Progenitor cell of endocrine pancreas (in vitro differentiated cells): ENCODE measurements around the gene TMEM39A. TPM values are rescaled to one million over a fixed set of nuclear protein-coding genes. Genes with fewer than 3 reads are reported as not detected.

Source experiments
- DNase-seq: peaks from one replicate; pipeline ENCODE4 v3.0.0; 2021; ENCODE audit warnings: low spot score; ENCODE audit not compliant: unreplicated experiment
- H3K27ac Mint-ChIP-seq: 2 replicates; pipeline ENCODE4 v1.8.0; 2021; ENCODE audit warnings: mild to moderate bottlenecking, moderate library complexity, mixed read lengths
- H3K27me3 Mint-ChIP-seq: 2 replicates; pipeline ENCODE4 v1.8.0; 2021; ENCODE audit warnings: mixed read lengths
- H3K36me3 Mint-ChIP-seq: 2 replicates; pipeline ENCODE4 v1.8.0; 2022; ENCODE audit warnings: mixed read lengths; ENCODE audit not compliant: insufficient read depth
- H3K4me1 Mint-ChIP-seq: 2 replicates; pipeline ENCODE4 v1.8.0; 2021; ENCODE audit warnings: low read depth, mixed read lengths
- H3K4me3 Mint-ChIP-seq: 2 replicates; pipeline ENCODE4 v1.8.0; 2021; ENCODE audit warnings: low read depth, mild to moderate bottlenecking, moderate library complexity, mixed read lengths
- H3K9me3 Mint-ChIP-seq: 2 replicates; pipeline ENCODE4 v1.8.0; 2021; ENCODE audit warnings: low read depth, mixed read lengths
- total RNA-seq: library from RNA; stranded (reverse); gene quantifications from 2 replicates; pipeline ENCODE4 v1.2.1, GENCODE V29; 2021
- TF ChIP-seq, protein P1 (sequence below): fragments of 200-600 bp; sonication (generic); IDR thresholded peaks from one replicate; pipeline ENCODE4 v1.5.0; 2021; ENCODE audit warnings: antibody characterized with exemption, mild to moderate bottlenecking; ENCODE audit not compliant: unreplicated experiment

Gene TMEM39A
- total RNA-seq, 1 donor from 2014 or later: 51.6 TPM

DNA sequence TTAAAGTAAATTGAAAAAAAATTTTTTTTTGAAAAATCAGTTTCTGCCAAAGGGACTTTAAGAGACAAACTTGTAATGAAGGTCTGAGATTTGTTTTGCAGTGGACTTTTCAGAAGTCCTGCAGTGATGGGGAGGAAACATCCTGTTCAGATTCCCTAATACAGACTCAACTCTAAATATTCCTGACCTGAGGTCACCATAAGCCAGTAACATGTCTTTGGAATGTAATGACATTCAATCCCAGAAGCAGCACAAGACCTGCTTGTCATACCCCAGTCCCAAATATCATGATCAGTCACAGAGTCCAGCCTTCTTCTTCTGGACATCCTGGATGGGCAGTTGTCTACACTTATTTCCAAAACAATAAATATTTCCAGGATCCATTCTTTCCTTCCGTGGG lies 53.6 kb downstream of the TMEM39A start:
- no peak overlapping the region for H3K4me3 Mint-ChIP-seq
- no peaks in the 10 kb centered on the region for H3K9me3 Mint-ChIP-seq
- H3K27ac Mint-ChIP-seq: no peak overlapping the region
- no peak for DNase-seq
- H3K4me1 Mint-ChIP-seq: no peaks in the 10 kb centered on the region
- H3K27me3 Mint-ChIP-seq: no peaks in the 10 kb centered on the region
- TF ChIP-seq, protein P1, sequence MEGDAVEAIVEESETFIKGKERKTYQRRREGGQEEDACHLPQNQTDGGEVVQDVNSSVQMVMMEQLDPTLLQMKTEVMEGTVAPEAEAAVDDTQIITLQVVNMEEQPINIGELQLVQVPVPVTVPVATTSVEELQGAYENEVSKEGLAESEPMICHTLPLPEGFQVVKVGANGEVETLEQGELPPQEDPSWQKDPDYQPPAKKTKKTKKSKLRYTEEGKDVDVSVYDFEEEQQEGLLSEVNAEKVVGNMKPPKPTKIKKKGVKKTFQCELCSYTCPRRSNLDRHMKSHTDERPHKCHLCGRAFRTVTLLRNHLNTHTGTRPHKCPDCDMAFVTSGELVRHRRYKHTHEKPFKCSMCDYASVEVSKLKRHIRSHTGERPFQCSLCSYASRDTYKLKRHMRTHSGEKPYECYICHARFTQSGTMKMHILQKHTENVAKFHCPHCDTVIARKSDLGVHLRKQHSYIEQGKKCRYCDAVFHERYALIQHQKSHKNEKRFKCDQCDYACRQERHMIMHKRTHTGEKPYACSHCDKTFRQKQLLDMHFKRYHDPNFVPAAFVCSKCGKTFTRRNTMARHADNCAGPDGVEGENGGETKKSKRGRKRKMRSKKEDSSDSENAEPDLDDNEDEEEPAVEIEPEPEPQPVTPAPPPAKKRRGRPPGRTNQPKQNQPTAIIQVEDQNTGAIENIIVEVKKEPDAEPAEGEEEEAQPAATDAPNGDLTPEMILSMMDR: no peak
- no peaks in the 10 kb centered on the region for H3K36me3 Mint-ChIP-seq

DNA sequence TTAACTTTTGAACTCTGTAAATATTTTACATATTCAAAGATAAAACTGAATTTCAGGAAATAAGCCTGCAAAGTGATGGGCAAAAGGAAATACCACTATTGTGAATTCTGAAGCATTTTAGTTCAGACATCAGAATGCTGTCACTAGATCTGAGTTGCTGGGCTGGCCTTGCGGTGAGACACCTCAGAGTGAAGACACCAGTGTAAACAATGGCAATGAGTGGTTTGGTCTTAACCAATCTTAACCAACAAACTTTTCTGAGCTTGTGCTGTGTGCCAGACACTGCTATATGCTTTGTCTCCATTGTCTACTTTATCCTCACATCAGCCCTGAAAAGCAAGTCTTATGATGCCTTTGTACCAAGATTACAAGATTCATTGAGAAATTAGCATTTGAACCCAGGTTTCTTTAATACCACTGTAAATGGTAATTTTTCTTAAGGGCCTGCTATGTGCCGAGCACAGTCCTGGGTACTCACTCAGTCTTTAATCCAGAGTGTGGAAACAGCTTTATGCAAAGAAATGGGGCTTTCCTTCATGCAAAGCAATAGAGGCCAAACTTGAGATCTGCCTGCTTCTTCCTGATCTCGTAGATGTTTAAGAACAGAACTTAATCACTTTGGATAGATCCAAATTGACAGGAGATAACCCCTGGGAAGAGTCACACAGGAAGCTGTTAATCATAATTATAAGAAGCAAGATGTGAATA lies 55.0 kb downstream of the TMEM39A start:
- DNase-seq: no peak
- H3K4me3 Mint-ChIP-seq: no peak overlapping the region
- H3K4me1 Mint-ChIP-seq: no peaks in the 10 kb centered on the region
- H3K36me3 Mint-ChIP-seq: no peaks in the 10 kb centered on the region
- TF ChIP-seq, protein P1: no peak
- H3K27me3 Mint-ChIP-seq: no peaks in the 10 kb centered on the region
- no peak overlapping the region for H3K27ac Mint-ChIP-seq
- no peaks in the 10 kb centered on the region for H3K9me3 Mint-ChIP-seq

DNA sequence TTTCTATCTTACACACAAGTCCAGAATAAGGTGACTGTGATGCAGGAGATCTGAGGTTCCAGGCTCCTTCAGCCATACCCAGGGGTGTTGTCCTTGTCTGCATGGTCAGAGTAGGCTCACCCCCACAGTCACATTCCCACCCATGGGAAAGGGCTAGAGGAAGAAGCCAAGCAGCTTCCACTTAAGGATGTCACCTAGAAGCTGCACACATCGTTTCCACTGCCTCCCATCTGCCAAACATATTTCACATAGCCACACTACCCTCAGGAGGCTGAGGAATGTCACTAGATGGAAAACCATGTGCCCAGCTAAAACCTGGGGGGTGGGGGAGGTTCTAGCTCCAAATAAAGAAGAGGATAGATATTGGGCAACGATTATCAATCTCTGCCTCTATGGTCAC lies 58.1 kb downstream of the TMEM39A start:
- Mint-ChIP-seq H3K36me3 (no peaks in the 10 kb centered on the region), H3K4me3 (no peak overlapping the region), H3K27ac (no peak overlapping the region), H3K27me3 (no peaks in the 10 kb centered on the region), H3K4me1 (no peaks in the 10 kb centered on the region), H3K9me3 (no peaks in the 10 kb centered on the region)
- no peak for DNase-seq
- TF ChIP-seq, protein P1: no peak

DNA sequence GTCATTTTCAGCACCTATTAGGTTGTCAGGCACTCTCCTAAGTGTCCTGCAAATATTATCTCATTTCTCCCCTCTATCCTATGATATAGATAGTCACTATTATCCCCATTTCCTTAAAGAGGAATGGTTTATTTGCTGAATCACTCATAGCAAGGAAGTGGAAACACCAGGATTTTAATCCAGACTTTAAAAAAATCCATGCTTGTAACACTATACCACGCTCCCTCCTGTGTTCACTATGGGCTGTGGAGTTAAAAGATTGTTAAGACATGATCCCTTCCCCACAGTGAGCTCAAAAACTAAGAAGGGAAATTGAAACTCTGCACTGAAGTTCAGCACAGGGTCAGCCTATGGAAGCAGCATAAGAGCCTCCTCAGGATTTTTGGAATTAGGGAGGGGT lies 60.2 kb downstream of the TMEM39A start:
- Mint-ChIP-seq H3K9me3 (no peaks in the 10 kb centered on the region), H3K27me3 (no peaks in the 10 kb centered on the region), H3K36me3 (no peaks in the 10 kb centered on the region), H3K4me1 (no peaks in the 10 kb centered on the region), H3K4me3 (no peak overlapping the region), H3K27ac (no peak overlapping the region)
- TF ChIP-seq, protein P1: no peak
- DNase-seq: no peak

DNA sequence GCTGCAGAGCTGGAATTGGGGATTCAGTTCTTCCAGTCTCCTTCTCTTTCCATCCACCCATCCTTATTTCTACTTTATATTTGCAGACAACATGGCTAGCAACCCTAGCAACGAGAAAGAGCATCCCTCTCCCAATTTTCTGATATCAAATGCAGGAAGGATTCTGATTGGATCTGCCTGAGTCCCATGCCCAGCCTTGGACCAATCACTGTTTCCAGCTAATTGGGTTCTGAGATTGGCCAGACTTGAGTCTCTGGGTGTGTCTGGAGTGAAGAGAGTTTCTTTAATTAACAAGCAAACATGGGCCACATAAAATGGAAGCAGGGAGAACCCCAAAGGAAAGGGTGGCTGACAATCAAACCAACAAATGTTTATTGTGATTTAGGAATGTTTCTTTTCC lies 60.6 kb downstream of the TMEM39A start:
- Mint-ChIP-seq H3K4me1 (no peaks in the 10 kb centered on the region), H3K9me3 (no peaks in the 10 kb centered on the region), H3K27ac (no peak overlapping the region), H3K36me3 (no peaks in the 10 kb centered on the region), H3K4me3 (no peak overlapping the region), H3K27me3 (no peaks in the 10 kb centered on the region)
- TF ChIP-seq, protein P1: no peak
- DNase-seq: no peak
